Fibroblast of pulmonary artery (primary cell): ENCODE results near the gene KCNJ5.

ENCODE experiments used
- DNase-seq: peaks from one replicate; pipeline ENCODE4 v3.0.0-alpha.2; 2010; ENCODE audit warnings: low read depth
- H3K4me3 ChIP-seq: replicated peaks from 2 replicates; pipeline ENCODE4 v1.5.1; 2011; ENCODE audit warnings: low read depth, mild to moderate bottlenecking, control low read depth, low read length, moderate library complexity
- TF ChIP-seq, protein P1 (sequence below): IDR thresholded peaks from 2 replicates; pipeline ENCODE4 v1.5.1; 2011; ENCODE audit warnings: mild to moderate bottlenecking, control low read depth, low read length, inconsistent platforms; ENCODE audit errors: missing control alignments

KCNJ5 gene

GRCh38 chr11:128924510-128925249, 33.5 kb downstream of the KCNJ5 start:
- no peak for DNase-seq
- TF ChIP-seq, protein P1, sequence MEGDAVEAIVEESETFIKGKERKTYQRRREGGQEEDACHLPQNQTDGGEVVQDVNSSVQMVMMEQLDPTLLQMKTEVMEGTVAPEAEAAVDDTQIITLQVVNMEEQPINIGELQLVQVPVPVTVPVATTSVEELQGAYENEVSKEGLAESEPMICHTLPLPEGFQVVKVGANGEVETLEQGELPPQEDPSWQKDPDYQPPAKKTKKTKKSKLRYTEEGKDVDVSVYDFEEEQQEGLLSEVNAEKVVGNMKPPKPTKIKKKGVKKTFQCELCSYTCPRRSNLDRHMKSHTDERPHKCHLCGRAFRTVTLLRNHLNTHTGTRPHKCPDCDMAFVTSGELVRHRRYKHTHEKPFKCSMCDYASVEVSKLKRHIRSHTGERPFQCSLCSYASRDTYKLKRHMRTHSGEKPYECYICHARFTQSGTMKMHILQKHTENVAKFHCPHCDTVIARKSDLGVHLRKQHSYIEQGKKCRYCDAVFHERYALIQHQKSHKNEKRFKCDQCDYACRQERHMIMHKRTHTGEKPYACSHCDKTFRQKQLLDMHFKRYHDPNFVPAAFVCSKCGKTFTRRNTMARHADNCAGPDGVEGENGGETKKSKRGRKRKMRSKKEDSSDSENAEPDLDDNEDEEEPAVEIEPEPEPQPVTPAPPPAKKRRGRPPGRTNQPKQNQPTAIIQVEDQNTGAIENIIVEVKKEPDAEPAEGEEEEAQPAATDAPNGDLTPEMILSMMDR, result no peak
- H3K4me3 ChIP-seq, result no peak overlapping the region

DNA sequence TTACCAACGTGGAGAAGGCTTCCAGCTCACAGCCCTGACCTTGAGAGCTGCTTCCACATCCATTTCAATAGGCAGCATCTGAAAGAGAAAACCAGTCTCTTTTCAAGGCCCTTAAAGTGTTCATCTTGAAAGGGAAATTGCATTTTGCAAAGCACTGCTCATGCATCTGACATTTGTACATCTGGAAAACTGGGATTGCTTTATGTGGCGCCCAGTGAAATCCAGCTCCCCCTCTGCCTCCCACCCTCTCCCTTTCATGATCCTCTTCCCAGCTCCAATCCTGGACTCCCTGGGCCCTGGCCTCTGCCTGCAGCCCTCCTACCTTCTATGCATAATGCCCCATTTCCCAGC, 34.1 kb downstream of the KCNJ5 start:
- no peak for DNase-seq
- TF ChIP-seq, protein P1, result no peak
- no peak overlapping the region for H3K4me3 ChIP-seq

GRCh38 chr11:128926000-128926399, 34.8 kb downstream of the KCNJ5 start:
- H3K4me3 ChIP-seq, result no peak overlapping the region
- TF ChIP-seq, protein P1, result no peak
- DNase-seq, result no peak

DNA sequence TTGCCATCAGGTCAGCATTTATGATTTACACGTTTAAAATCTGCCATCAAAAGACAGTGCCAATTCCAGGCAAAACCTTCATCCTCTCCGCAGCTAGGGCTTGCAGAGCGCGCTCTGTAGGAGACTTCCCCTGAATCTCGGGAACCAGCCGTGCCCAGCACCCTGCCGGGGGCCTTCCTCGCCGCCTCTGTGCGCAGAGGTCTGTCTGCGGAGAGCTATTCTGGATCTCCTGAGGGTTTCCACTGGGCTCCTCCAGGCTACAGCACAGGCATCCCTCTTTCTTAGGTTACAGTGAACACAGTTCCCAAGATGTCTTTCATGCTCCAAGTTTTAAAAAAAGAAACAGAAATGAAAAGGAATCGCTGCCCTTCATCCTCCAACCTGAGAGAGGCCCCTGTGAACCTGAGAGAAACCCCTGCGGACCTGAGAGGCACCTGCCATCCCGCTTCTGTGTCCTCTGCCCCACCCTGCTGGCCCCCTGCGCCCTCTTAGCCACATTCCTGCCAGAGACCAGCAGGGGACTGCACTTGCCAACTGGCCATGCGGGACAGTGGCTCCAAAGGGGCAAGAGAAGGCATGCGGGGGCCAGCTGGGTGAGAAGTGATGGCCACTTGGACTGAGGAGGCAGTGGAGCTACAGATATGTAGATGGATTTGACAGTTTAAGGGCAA, 35.4 kb downstream of the KCNJ5 start:
- DNase-seq, result no peak
- TF ChIP-seq, protein P1, result no peak
- no peak overlapping the region for H3K4me3 ChIP-seq

- TF ChIP-seq, protein P1, result no peak
- DNase-seq, result no peak
- H3K4me3 ChIP-seq, result no peak overlapping the region
These were observed 35.9 kb downstream of the KCNJ5 start for GRCh38 chr11:128927108-128927461.

- TF ChIP-seq, protein P1, result no peak
- DNase-seq, result no peak
These were observed 36.7 kb downstream of the KCNJ5 start for GRCh38 chr11:128927683-128928336.

GRCh38 chr11:128928400-128928799, 37.2 kb downstream of the KCNJ5 start:
- TF ChIP-seq, protein P1, result no peak
- no peak for DNase-seq
- no peak overlapping the region for H3K4me3 ChIP-seq

More at GRCh38 chr11:128927683-128928336, 36.7 kb downstream of the KCNJ5 start:
- no peak overlapping the region for H3K4me3 ChIP-seq
